ENCODE results near the gene DOCK7.

GRCh38 chr1:62727656-62728407 lies 39.6 kb upstream of the DOCK7 start:
- TF ChIP-seq EZH2 (IDR thresholded peaks at IDR 0.05; ENCODE audit: borderline replicate concordance, low read depth, low read length, poor library complexity, severe bottlenecking): no peak
- TF ChIP-seq, protein P1, sequence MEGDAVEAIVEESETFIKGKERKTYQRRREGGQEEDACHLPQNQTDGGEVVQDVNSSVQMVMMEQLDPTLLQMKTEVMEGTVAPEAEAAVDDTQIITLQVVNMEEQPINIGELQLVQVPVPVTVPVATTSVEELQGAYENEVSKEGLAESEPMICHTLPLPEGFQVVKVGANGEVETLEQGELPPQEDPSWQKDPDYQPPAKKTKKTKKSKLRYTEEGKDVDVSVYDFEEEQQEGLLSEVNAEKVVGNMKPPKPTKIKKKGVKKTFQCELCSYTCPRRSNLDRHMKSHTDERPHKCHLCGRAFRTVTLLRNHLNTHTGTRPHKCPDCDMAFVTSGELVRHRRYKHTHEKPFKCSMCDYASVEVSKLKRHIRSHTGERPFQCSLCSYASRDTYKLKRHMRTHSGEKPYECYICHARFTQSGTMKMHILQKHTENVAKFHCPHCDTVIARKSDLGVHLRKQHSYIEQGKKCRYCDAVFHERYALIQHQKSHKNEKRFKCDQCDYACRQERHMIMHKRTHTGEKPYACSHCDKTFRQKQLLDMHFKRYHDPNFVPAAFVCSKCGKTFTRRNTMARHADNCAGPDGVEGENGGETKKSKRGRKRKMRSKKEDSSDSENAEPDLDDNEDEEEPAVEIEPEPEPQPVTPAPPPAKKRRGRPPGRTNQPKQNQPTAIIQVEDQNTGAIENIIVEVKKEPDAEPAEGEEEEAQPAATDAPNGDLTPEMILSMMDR (conservative IDR thresholded peaks at IDR 0.05; ENCODE audit: low read depth, low read length): no peak
